Ramos (cell line): ENCODE data around the gene MAP2K6.
"Not testable (repeated sequence)": the region's sequence is repeated elsewhere in the genome, so short reads cannot be mapped to it uniquely, and the experiment has no call there.

Experiments
- in situ Hi-C: fragments of 300-500 bp; cut with MboI; formaldehyde crosslinking; loops from one replicate; pipeline ENCODE4 v1.14.3; 2022; ENCODE audit warnings: low sequenced_read_pairs; ENCODE audit not compliant: unreplicated experiment

The MAP2K6 gene

GRCh38 chr17:69451416-69452394 lies 37.2 kb downstream of the MAP2K6 start:
- in situ Hi-C loops: no loop called here

- in situ Hi-C loops: no loop called here
Measured at GRCh38 chr17:69452664-69453260, 38.3 kb downstream of the MAP2K6 start.

- in situ Hi-C loops: no loop called here
Measured at GRCh38 chr17:69454051-69454450, 39.6 kb downstream of the MAP2K6 start.

GRCh38 chr17:69455040-69455439 lies 40.5 kb downstream of the MAP2K6 start:
- in situ Hi-C loops: no loop called here

- in situ Hi-C loops: no loop called here
Measured at GRCh38 chr17:69457603-69458002, 43.1 kb downstream of the MAP2K6 start.

- in situ Hi-C loops: no loop called here
Measured at GRCh38 chr17:69460963-69461922, 46.7 kb downstream of the MAP2K6 start.

- in situ Hi-C loops: no loop called here
Measured at GRCh38 chr17:69461951-69462369, 47.5 kb downstream of the MAP2K6 start.

GRCh38 chr17:69462882-69463281 lies 48.4 kb downstream of the MAP2K6 start:
- in situ Hi-C loops: no loop called here

GRCh38 chr17:69466451-69466850 lies 52.0 kb downstream of the MAP2K6 start:
- in situ Hi-C loops: no loop called here

- in situ Hi-C loops: no loop called here
Measured at GRCh38 chr17:69466905-69467667, 52.6 kb downstream of the MAP2K6 start.

- in situ Hi-C loops: no loop called here
Measured at GRCh38 chr17:69468207-69468606, 53.7 kb downstream of the MAP2K6 start.

- in situ Hi-C loops: no loop called here
Measured at GRCh38 chr17:69470702-69471101, 56.2 kb downstream of the MAP2K6 start.

- in situ Hi-C loops: no loop called here
Measured at GRCh38 chr17:69471406-69471805, 56.9 kb downstream of the MAP2K6 start.

- in situ Hi-C loops: no loop called here
Measured at GRCh38 chr17:69473841-69474831, 59.6 kb downstream of the MAP2K6 start.

- in situ Hi-C loops: no loop called here
Measured at GRCh38 chr17:69477204-69477902, 62.9 kb downstream of the MAP2K6 start.

GRCh38 chr17:69477903-69478266 lies 63.4 kb downstream of the MAP2K6 start:
- in situ Hi-C loops: no loop called here

GRCh38 chr17:69478916-69479315 lies 64.4 kb downstream of the MAP2K6 start:
- in situ Hi-C loops: no loop called here

GRCh38 chr17:69479756-69480155 lies 65.3 kb downstream of the MAP2K6 start:
- in situ Hi-C loops: not testable (repeated sequence)
